NCI-H2196 (cell line): ENCODE measurements around the gene ARF1.

Experiments used
- DNase-seq: peaks from one replicate; lab custom pipeline; 2025; ENCODE audit not compliant: unreplicated experiment; lab: John Stamatoyannopoulos, UW

ARF1 gene

GRCh38 chr1:228145463-228146416 lies 63.2 kb downstream of the ARF1 start:
- DNase-seq = no peak

DNA sequence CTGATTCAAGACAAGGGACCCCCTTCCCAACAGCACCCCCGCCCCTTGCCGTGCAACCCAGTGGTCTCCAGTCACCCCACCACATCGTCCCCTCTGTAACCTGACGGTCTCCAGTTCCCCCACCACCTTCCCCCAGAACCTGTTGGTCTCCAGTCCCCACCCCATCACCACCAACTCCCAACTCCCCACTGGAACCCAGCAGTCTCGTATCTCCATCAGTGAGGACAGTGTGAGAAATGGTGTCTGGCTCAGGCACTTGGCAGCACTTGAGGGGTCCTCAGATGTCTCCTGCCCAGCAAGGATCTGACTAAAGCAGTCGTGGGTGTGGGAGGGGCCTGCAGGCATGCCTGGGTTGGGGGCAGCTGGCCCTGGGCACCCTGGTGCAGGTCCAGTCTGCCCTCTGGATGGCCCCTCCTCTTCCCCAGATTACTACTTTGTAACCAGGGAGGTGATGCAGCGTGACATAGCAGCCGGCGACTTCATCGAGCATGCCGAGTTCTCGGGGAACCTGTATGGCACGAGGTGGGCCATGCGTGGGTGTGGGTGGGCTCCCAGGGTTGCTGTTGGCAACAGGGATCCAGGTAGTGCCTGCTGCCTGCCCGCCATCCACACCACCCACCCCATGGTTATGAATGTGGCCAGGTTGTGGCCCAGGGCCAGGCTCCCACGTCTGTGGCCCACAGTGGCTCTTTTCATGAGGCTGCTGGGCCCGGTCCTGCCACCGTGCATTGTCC lies 64.1 kb downstream of the ARF1 start:
- DNase-seq = no peak

DNA sequence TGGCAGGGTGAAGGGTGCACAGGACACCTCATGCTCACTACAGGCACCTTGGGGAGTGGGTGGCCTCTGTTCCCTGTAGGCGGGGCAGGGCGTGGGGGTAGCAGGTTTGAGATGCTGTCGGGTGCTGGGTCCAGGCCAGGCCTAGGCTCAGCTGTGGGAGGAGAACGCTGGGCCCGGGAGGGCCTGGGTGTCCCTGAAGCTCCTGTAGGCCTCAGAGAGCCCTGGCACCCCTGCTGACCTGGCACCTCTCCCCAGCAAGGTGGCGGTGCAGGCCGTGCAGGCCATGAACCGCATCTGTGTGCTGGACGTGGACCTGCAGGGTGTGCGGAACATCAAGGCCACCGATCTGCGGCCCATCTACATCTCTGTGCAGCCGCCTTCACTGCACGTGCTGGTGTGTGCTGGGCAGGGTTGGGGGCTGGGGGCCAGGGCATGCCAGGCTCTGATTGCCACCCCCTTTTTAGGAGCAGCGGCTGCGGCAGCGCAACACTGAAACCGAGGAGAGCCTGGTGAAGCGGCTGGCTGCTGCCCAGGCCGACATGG lies 64.7 kb downstream of the ARF1 start:
- DNase-seq = no peak

DNA sequence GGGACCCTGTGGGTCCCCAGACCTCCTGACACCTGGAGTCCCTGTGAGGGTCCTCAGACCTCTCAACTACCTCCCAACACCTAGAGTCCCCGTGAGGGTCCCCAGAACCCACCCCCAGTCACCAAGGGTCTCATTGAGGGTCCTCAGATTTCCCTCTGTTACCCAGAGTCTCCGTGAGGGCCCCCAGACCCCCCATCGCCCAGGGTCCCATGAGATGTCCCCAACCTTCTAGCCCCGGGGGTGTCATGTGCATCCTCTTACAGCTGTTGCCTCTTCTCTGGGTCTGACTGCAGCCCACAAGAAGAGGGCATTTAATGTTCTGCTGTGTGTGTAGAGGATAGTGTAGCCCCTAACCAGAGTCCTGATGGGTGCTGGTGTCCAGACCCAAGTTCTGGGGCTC lies 65.3 kb downstream of the ARF1 start:
- DNase-seq = no peak

GRCh38 chr1:228148196-228148861 lies 65.8 kb downstream of the ARF1 start:
- DNase-seq = no peak
